Loucy (cell line): Measurements from ENCODE around the gene S100A13.

Experiments
- EZH2phosphoT487 ChIP-seq: fragments of 200-600 bp; IDR thresholded peaks from 2 replicates; pipeline ENCODE4 v1.6.1; 2018; ENCODE audit warnings: antibody characterized with exemption, mild to moderate bottlenecking, moderate library complexity, borderline replicate concordance
- TF ChIP-seq, protein P1 (sequence below): fragments of 200-600 bp; sonication (generic); conservative IDR thresholded peaks from 2 replicates; pipeline ENCODE4 v1.5.1; 2014; ENCODE audit warnings: mild to moderate bottlenecking, antibody characterized with exemption, low read length

DNA sequence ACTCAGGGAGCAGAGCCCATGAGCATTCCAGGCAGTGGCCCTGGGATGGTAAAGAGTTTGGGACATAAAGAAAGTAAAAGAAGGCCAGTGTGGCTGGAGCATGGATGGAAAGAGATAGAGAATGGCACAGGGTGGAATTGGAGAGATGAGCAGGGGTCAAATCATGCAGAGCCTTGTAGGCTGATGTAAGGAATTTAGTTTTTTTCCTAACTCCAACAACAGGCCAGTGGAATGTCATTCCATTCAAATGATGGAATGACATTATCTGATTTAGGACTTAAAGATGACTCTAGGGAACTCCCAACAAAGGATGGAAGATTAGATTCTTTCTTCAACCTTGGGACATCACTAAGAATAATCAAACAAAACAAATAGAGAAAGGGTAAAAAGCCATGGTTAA, 48.8 kb downstream of the S100A13 start:
- TF ChIP-seq, protein P1, sequence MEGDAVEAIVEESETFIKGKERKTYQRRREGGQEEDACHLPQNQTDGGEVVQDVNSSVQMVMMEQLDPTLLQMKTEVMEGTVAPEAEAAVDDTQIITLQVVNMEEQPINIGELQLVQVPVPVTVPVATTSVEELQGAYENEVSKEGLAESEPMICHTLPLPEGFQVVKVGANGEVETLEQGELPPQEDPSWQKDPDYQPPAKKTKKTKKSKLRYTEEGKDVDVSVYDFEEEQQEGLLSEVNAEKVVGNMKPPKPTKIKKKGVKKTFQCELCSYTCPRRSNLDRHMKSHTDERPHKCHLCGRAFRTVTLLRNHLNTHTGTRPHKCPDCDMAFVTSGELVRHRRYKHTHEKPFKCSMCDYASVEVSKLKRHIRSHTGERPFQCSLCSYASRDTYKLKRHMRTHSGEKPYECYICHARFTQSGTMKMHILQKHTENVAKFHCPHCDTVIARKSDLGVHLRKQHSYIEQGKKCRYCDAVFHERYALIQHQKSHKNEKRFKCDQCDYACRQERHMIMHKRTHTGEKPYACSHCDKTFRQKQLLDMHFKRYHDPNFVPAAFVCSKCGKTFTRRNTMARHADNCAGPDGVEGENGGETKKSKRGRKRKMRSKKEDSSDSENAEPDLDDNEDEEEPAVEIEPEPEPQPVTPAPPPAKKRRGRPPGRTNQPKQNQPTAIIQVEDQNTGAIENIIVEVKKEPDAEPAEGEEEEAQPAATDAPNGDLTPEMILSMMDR = no peak
- TF ChIP-seq EZH2phosphoT487 = no peak
